GM21786 (cell line): ENCODE results near the gene SCN3A.

Experiments
- ATAC-seq: cut with Tn5 transposase; IDR thresholded peaks from one replicate; pipeline ENCODE4 v1.9.1; 2021; ENCODE audit not compliant: unreplicated experiment

SCN3A gene

GRCh38 chr2:165203689-165204559 lies at the start of gene SCN3A:
SCN3A (minus strand) TSS chr2:165204050; CDS start chr2:165176394, 27,656 bp downstream.
- ATAC-seq = no peak

DNA sequence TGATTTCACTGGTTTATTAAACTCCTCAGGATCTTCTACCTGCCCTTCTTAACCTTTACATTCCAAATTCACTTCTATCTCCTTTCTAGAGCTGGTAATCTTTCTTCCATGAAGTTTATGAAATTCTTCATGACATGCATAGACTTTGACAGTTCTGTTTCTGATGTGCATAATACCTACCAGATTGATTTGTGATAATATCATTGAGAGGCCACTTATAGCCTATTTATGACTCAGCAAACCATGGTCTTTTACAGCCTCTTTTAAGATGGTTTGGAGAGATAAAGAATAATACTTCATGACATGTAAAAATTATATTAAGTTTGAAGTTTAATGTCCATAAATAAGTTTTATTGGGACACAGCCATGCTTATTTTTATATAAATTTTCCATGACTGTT lies 49.3 kb upstream of the SCN3A start:
- ATAC-seq = no peak

DNA sequence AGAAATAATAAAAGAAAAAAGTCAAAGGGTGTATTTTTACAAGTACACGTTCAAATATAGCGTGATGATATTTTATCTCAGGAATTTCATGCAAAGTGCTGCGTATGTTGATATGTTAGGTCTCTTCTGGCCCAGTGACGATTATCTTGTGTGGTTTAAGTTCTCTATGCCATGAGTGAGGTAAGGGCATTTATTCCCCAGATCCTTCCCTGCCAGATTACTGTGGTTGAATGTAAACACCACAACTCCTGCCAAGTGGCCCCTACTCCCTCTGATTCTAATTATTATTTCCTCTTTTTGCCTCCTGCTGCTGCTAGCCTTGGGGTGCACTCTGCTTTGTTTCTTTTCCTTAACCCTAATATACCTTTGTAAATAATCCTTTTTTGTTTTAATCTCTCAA lies 47.5 kb upstream of the SCN3A start:
- ATAC-seq = no peak

DNA sequence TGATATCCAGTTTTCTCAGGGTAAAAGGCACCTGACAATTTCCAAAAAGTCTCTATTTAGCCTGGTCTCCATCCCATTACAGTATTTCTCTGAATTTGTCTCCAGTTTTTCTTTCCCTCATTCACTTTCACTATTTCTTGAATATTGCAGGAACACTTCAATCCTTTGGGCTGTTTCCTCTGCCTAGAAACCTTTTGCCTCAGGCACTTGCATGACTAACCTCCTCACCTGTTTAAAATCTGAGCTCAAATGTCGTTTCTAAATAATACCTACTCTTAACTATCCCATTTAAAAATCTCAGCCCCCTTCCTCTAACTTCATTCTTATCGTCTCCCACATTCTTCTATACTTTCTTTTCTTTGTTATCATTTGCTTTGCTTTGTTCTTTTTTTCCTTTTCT lies 44.4 kb upstream of the SCN3A start:
- ATAC-seq = no peak

DNA sequence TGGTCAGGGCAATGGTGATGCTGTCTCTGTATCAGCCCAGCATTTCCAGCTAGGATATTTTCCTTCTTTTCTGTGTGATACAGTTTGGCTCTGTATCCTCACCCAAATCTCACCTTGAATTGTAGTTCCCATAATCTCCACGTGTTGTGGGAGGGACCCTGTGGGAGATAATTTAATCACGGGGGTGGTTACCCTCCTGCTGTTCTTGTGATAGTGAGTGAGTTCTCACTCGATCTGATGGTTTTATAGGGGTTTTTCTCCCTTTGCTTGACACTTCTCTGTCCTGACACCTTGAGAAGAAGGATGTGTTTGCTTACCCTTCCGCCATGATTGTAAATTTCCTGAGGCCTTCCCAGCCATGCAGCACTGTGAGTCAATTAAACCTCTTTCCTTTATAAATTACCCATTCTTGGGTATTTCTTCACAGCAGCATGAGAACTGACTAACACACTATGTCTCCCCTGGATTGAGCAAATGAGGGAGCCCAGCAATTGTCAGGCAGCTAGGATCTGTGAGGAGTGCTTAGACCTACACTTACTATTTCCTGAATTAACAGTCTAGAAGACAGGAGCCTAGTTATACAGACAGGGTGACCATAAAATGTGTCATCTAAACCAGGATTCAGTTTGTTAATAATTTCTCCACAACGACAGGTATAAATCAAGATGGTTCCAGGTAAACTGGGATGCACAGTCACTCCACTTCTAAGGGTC lies 41.4 kb upstream of the SCN3A start:
- ATAC-seq = no peak

DNA sequence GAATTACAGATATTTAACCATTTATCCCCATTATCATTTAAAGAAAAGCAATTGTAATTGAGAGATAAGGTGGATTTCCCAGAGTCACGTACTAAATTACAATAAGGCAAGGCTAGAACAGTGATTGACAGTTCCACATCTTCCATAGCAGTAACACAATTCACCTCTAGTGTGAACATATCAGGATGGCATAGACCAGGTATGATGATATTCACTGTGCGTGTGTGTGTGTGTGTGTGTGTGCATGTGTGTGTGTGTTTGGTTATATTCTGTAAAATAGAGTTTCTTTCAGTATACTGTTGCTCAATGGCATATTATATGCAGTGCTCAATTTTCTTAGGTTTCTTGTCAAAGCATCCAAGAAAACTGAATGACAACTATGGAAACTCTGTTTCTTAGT lies 37.1 kb upstream of the SCN3A start:
- no peak for ATAC-seq

- ATAC-seq = no peak
Observed at GRCh38 chr2:165239856-165240515, 36.1 kb upstream of the SCN3A start.

DNA sequence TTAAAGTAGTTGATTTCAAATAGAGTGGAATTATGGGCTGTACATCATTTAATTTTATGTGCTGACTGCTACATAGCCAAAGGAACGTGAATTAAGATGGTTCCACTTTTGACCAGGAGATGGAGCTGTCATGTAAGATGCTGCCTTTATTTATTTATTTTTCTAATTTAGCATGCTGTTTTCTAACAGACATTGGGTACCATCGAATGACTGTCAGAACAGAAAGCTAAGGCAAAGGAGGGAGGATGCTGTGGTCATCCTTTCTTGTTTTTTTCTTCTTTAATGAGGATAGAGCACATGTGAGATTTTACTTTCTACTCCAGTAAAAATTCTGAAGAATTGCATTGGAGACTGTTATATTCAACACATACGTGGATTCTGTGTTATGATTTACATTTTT lies 35.4 kb upstream of the SCN3A start, which contains the start of gene SCN2A:
Gene SCN2A, plus strand, starts transcription at position 185 of the 400 bp plus-strand sequence. CDS start 56,410 bp downstream, outside the sequence.
- no peak for ATAC-seq

GRCh38 chr2:165238295-165238694 lies 34.4 kb upstream of the SCN3A start:
- no peak for ATAC-seq

DNA sequence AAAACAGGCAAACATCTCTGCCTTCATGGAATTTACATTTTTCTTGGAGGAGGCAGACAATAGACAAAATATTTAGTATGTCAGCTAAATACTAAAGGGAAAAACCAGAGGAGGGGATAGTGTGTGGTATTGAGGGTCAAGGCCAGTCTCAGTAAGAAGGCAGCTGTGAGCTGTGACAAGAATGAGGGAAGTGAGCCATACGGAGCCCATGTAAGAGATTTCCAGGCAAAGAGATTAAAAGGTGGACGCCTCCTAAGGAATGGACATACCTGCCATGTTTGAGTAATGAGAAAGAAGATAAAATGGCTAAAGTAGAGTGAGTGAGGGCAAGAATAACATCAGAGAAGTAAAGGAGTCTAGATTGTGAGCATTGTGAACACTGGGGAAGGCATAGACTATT lies 33.2 kb upstream of the SCN3A start:
- no peak for ATAC-seq

GRCh38 chr2:165227571-165227970 lies 23.7 kb upstream of the SCN3A start:
- no peak for ATAC-seq

DNA sequence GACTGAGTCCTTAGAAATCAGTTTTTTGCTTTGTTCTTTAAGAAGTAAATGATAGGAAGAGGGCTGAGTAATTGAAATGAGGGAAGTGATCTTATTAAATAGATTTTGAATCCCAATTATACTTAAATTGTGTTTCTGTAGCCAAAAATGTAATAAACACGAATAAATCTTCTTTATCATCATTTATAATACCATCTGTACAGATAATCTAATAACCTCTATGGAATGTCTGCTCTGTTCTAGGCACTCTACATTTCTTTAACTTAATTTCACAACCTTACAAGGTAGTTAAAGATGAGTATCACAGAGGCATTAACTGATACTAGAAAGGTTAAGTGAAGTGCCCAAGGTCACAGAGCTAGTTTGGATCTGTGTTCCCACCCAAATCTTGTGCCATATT lies 21.1 kb upstream of the SCN3A start:
- ATAC-seq = no peak

GRCh38 chr2:165219481-165219880 lies 15.6 kb upstream of the SCN3A start:
- ATAC-seq = no peak

DNA sequence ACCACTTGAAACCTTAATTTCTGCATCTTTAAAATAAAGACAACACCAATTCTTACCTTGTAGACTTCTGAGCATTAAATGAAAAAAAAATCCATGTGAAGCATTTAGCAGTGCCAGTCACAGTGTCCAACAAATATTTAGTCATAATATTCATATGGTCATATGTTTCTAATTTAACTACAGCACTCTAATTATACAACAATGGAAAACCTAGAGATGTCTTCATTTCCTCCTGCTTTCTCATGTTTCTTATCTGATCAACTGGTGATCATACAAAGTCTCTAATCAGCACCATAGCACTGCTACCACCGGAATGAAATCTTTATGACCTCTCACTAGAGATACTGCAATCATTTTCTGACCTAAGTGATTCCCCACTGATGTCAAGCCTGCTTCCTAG lies 10.2 kb upstream of the SCN3A start:
- no peak for ATAC-seq

DNA sequence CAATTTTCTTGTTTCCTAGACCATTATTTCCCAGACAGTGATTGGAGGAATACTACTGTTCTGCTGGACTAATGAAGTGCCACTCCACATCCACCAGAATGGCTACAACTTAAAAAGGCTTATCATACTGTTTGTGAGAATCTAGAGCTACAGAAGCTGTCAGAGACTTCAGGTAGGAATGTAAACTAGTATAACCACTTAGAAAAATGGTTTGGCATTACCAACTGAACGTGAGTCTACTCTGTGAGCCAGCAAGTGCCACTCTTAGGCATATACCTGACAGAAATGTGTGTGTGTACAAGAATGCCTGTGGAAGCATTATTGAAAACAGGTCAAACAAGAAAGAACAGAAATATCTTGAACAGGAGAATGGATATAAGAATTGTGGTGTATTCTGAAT lies 4.2 kb upstream of the SCN3A start:
- no peak for ATAC-seq

DNA sequence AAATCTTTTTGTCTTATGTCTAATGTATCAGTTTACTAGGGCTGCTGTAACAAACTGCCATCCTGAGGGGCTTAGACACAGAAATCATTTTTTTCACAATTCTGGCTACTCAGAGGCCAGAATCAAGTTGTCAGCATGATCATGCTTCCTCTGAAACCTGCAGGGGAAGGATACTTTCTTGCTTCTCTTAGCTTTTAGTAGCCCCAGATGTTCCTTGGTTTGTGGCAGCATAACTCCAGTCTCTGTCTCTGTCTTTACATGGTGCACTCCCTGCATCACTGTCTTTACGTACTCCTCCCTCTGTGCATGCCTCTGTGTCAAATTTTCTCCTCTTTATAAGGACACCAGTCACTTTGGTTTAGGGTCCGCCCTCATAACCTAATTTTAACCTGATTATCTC lies 2.0 kb upstream of the SCN3A start:
- no peak for ATAC-seq

GRCh38 chr2:165202239-165202638 lies 1.6 kb downstream of the SCN3A start:
- no peak for ATAC-seq

DNA sequence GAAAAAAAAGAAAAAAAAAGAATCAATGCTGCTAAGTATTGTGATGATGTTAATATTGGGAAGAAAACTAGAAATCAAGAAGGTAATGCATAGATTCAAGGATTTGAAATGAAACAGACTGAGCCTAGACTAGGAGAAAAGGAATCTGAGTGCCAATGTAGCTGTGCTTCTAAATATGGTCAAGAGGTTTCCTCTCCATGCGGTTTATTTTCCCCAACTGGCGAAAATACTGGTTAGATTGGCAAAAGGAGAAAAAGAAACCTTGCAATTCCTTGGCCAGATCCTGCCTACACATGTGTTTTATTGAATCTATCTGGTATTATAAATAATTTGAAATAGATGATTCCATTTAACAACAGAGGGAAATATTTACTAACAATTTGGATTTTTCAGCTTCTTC lies 5.7 kb downstream of the SCN3A start:
- ATAC-seq = no peak

- no peak for ATAC-seq
Observed at GRCh38 chr2:165197346-165197745, 6.5 kb downstream of the SCN3A start.

DNA sequence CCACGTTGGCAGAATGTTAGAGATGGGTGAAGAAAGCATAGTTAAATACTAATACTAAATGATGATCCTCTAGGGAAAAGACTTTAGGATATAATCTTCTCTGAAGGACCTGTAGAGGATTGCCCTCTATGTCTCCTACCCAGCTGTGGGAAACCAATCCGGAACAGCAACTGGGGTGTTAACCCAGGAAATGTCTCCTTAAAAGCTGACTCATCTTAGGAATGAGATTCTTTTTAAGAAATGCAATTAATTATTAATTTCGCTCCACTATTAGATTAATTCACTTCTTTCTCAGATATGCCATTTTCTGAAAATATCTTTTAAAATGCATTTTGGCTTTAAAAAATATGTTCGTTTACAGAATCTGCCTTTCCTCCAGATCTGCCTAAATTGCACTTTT lies 7.4 kb downstream of the SCN3A start:
- no peak for ATAC-seq

DNA sequence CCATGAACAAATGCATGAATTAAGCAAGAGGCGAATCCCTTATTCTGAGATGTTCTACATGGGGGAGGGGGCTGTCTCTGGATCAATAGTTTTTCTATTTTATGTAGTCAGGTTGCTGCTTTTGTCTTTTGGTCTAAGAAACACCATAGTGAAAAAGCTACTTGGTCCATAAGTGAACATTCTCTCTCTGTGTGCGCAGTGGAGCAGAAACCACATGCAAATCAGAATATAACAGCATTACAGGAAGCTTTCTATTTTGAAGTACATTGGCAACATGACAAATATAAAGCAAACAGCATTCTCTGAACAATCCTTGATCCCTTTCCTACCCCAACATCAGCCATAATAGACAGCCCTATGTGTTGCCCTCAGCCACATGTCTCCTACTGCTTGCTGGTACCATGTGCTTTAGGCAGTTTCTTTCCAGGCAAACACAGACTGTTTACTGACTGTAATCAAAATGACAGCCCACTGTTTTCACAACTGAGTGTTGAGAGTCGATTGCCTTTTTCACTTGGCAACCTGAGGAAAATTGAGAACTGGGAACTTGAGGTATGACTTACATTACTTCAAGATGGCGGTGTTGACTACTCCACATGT lies 10.6 kb downstream of the SCN3A start:
- ATAC-seq = peak; percentile 97
